Esophagus muscularis mucosa (tissue), 2 donors: Measurements from ENCODE around the gene DOK6.

Experiments used
- POLR2A ChIP-seq: fragments of 450-650 bp; IDR thresholded peaks from one replicate; pipeline ENCODE4 v1.6.1; 2017; ENCODE audit warnings: antibody characterized with exemption, moderate library complexity, mild to moderate bottlenecking, low read depth
- POLR2AphosphoS5 ChIP-seq, 2 donors: sonication (generic); formaldehyde crosslinking; IDR thresholded peaks; one replicate each; pipeline ENCODE4 v1.6.1; 2017; ENCODE audit warnings: antibody characterized with exemption in 2 of 2

GRCh38 chr18:69411199-69411598 lies 10.5 kb downstream of the DOK6 start:
- no peak for TF ChIP-seq POLR2A
- TF ChIP-seq POLR2AphosphoS5 (IDR thresholded peaks at IDR 0.05), result no peak
